ENCODE data around the gene ZNF557. TPM values are rescaled to one million over a fixed set of nuclear protein-coding genes. Genes with fewer than 3 reads are reported as not detected.
A peak's percentile ranks its signal among the peaks of the same experiment; 100 is the strongest.

The ZNF557 gene
- total RNA-seq, 1 donor from 2014 or later = 10.3 TPM

DNA sequence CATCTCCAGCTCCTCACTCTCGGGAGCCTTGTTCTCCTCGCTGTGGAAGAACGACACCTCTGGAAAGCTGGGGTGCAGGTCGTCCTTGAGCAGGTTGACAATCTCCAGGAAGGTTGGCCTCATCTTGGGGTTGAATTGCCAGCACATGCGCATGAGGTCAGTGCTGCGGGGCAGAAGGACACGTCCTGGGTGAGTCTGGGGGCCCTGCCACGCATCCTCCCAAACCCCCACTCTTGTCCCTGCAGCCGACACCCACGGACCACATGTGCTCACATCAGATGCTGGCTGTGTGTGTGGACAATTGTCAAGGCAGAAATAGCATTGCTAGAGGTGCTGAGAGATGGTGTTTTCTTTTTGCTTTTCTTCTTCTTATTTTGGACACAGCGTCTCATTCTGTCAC lies 47.7 kb downstream of the ZNF557 start:
- no peak overlapping the region for H3K27ac Mint-ChIP-seq (ENCODE audit: unreplicated experiment)
- H3K4me3 Mint-ChIP-seq (ENCODE audit: unreplicated experiment) = no peak overlapping the region
- H3K9me3 Mint-ChIP-seq (ENCODE audit: unreplicated experiment) = no peaks in the 10 kb centered on the region
- no peak for DNase-seq (ENCODE audit: low spot score)
- TF ChIP-seq, protein P1, sequence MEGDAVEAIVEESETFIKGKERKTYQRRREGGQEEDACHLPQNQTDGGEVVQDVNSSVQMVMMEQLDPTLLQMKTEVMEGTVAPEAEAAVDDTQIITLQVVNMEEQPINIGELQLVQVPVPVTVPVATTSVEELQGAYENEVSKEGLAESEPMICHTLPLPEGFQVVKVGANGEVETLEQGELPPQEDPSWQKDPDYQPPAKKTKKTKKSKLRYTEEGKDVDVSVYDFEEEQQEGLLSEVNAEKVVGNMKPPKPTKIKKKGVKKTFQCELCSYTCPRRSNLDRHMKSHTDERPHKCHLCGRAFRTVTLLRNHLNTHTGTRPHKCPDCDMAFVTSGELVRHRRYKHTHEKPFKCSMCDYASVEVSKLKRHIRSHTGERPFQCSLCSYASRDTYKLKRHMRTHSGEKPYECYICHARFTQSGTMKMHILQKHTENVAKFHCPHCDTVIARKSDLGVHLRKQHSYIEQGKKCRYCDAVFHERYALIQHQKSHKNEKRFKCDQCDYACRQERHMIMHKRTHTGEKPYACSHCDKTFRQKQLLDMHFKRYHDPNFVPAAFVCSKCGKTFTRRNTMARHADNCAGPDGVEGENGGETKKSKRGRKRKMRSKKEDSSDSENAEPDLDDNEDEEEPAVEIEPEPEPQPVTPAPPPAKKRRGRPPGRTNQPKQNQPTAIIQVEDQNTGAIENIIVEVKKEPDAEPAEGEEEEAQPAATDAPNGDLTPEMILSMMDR (IDR thresholded peaks at IDR 0.05; ENCODE audit: unreplicated experiment) = no peak
- H3K4me1 Mint-ChIP-seq (ENCODE audit: unreplicated experiment) = no peaks in the 10 kb centered on the region
- H3K27me3 Mint-ChIP-seq (ENCODE audit: unreplicated experiment) = no peaks in the 10 kb centered on the region
- H3K36me3 Mint-ChIP-seq (ENCODE audit: low read depth, unreplicated experiment) = peaks cover 31% of the 10 kb centered on the region

DNA sequence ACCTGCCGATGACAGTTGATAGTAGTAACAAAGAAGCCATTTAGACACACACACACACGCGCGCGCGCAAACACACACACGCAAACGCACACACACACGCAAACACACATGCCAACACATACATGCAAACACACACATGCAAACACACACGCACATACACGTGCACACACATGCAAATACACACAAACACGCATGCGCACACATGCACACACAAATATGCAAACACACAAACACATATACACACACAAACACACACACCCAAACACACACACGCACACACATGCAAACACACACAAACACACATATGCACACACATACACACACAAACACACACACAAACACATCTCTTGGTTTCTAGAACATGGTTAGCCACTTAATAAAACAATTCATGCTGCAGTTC lies 50.1 kb downstream of the ZNF557 start:
- H3K27me3 Mint-ChIP-seq (ENCODE audit: unreplicated experiment) = peaks cover 2% of the 10 kb centered on the region
- no peaks in the 10 kb centered on the region for H3K4me1 Mint-ChIP-seq (ENCODE audit: unreplicated experiment)
- H3K27ac Mint-ChIP-seq (ENCODE audit: unreplicated experiment) = no peak overlapping the region
- TF ChIP-seq, protein P1 (IDR thresholded peaks at IDR 0.05; ENCODE audit: unreplicated experiment) = no peak
- H3K4me3 Mint-ChIP-seq (ENCODE audit: unreplicated experiment) = peak overlapping the region; percentile 43
- no peak for DNase-seq (ENCODE audit: low spot score)
- peaks cover 1% of the 10 kb centered on the region for H3K9me3 Mint-ChIP-seq (ENCODE audit: unreplicated experiment)
- peaks cover 32% of the 10 kb centered on the region for H3K36me3 Mint-ChIP-seq (ENCODE audit: low read depth, unreplicated experiment)

DNA sequence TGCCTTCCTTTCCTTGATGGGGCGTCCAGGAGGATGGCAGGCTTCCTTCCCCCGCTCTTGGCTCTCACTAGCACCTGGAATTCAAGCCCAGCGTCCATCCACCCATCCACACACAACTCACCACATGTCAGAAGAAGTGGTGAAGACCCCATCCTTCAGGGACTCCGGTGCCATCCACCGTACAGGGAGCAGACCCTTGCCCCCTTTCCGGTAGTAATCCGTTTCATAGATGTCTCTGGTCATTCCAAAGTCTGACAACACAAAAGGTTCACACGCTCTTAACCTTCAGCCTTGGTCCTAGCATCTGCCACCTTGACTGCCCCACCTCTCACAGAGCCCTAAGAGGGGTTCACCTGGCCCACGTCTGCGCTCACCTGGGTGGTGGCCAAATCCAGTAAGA lies 51.0 kb downstream of the ZNF557 start:
- peaks cover 5% of the 10 kb centered on the region for H3K27me3 Mint-ChIP-seq (ENCODE audit: unreplicated experiment)
- no peak for DNase-seq (ENCODE audit: low spot score)
- no peak overlapping the region for H3K4me3 Mint-ChIP-seq (ENCODE audit: unreplicated experiment)
- peaks cover 5% of the 10 kb centered on the region for H3K9me3 Mint-ChIP-seq (ENCODE audit: unreplicated experiment)
- TF ChIP-seq, protein P1 (IDR thresholded peaks at IDR 0.05; ENCODE audit: unreplicated experiment) = no peak
- no peaks in the 10 kb centered on the region for H3K4me1 Mint-ChIP-seq (ENCODE audit: unreplicated experiment)
- H3K36me3 Mint-ChIP-seq (ENCODE audit: low read depth, unreplicated experiment) = peaks cover 40% of the 10 kb centered on the region
- no peak overlapping the region for H3K27ac Mint-ChIP-seq (ENCODE audit: unreplicated experiment)

DNA sequence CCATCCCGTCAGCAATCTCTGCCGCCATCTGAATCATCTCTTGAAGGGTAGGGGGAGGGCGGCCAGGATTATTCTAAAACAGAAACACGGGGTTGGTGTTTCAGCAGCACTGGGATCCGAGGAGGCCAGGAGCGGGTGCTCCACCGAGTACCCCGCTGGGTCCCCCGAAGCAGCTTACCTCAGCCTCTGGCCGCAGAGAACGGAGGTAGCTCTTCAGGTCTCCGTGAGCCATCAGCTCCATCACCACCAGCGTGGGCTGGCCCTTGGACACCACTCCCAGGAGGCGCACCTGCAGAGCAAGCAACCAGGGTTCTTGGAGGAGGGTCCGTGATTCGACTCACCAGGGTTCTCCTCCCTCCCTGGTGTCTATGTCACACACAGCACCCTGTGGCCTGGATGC lies 53.2 kb downstream of the ZNF557 start:
- no peak for DNase-seq (ENCODE audit: low spot score)
- TF ChIP-seq, protein P1 (IDR thresholded peaks at IDR 0.05; ENCODE audit: unreplicated experiment) = no peak
- no peak overlapping the region for H3K27ac Mint-ChIP-seq (ENCODE audit: unreplicated experiment)
- H3K36me3 Mint-ChIP-seq (ENCODE audit: low read depth, unreplicated experiment) = peaks cover 53% of the 10 kb centered on the region
- H3K4me1 Mint-ChIP-seq (ENCODE audit: unreplicated experiment) = no peaks in the 10 kb centered on the region
- H3K27me3 Mint-ChIP-seq (ENCODE audit: unreplicated experiment) = peaks cover 9% of the 10 kb centered on the region
- H3K9me3 Mint-ChIP-seq (ENCODE audit: unreplicated experiment) = peaks cover 5% of the 10 kb centered on the region
- no peak overlapping the region for H3K4me3 Mint-ChIP-seq (ENCODE audit: unreplicated experiment)

DNA sequence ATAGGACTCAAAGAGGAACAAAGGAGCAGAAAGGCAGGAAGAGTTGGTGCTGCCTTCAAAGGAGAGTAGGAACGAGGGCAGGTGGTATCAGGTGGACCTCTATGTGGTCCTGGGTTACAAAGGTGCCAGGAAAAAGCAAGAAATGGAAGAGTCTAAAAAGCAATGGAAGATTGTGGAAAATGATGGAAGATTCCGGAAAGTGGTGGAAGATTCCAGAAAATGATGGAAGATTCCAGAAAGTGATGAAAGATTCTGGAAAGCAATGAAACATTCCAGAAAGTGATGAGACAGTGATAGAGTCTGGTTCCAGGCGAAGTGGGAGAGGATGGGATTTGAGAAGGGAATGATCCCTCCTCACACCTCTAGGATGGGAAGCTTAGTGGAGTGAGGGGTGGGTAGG lies 55.3 kb downstream of the ZNF557 start:
- Mint-ChIP-seq H3K4me3 (ENCODE audit: unreplicated experiment) (peak overlapping the region; percentile 31), H3K36me3 (ENCODE audit: low read depth, unreplicated experiment) (peaks cover 53% of the 10 kb centered on the region), H3K27me3 (ENCODE audit: unreplicated experiment) (peaks cover 9% of the 10 kb centered on the region), H3K27ac (ENCODE audit: unreplicated experiment) (no peak overlapping the region), H3K4me1 (ENCODE audit: unreplicated experiment) (no peaks in the 10 kb centered on the region), H3K9me3 (ENCODE audit: unreplicated experiment) (peaks cover 5% of the 10 kb centered on the region)
- DNase-seq (ENCODE audit: low spot score) = no peak
- TF ChIP-seq, protein P1 (IDR thresholded peaks at IDR 0.05; ENCODE audit: unreplicated experiment) = no peak
